ENCODE results near the gene ABCA9.
A peak's percentile ranks its signal among the peaks of the same experiment; 100 is the strongest.
"Not testable (repeated sequence)": the region's sequence is repeated elsewhere in the genome, so short reads cannot be mapped to it uniquely, and the experiment has no call there.

Gene ABCA9

DNA sequence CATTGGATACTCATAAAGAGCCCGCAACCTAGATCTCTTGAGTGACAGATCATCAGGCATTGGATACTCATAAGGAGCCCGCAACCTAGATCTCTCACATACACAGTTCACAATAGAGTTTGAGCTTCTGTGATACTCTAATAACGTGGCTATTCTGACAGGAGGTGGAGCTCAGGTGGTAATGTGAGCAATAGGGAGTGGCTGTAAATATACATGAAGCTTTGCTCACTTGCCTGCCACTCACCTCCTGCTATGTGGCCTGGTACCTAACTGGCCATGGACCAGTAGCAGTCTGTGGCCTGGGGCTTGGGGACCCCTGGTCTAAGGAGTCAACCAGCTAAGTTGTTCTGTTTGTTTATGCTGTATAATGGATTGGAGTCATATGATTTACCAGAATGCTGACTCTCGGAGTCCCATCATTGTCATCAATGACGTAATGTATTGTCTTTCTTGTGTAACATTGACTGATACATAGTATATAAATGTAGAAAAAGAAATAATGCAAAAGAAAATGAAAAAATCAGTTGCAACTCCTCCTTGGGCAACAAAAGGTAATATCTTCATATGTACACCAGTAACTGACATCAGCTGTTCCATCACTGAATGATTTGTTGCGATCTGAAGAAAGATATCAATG is 17.5 kb downstream of the ABCA9 start:
- no peak for DNase-seq (ENCODE audit: low spot score)

DNA sequence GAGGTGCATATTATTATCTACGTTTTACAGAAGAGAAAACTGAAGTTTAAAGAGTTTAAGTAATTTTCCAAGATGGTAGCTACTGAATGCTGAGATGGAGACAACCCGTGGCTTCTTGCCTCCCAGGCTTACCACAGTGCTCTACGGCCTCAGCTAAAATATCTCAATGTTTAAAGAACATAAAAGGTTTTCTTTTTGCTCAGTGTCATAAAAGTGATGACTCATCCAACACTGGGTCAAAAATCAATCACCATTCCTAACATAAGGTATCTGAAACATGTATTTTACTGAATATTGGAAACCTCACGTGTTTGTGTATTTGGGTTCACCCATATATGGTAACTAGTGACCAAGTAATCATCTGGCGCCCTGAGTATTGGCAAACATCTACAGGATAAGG is 18.4 kb downstream of the ABCA9 start:
- DNase-seq (ENCODE audit: low spot score) = peak; percentile 16

DNA sequence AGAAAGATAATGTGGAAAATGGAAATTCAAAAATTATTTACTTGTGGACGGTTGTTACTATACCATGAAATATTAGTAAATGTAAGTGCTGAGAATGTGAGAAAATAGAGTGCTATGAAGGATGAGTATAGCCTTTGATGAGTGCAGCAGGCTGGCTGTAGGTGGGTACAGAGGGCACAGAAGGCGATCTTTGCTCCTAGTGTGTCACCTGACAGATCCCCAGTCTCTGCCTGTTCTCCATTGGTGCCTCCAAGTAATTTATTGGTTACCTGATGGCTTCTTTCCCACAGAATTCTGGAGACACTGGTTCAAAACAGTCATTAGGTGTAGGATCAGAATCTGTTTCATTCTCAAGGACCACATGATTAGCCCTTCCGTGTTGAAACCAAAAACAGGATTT is 28.9 kb downstream of the ABCA9 start:
- no peak for DNase-seq (ENCODE audit: low spot score)

DNA sequence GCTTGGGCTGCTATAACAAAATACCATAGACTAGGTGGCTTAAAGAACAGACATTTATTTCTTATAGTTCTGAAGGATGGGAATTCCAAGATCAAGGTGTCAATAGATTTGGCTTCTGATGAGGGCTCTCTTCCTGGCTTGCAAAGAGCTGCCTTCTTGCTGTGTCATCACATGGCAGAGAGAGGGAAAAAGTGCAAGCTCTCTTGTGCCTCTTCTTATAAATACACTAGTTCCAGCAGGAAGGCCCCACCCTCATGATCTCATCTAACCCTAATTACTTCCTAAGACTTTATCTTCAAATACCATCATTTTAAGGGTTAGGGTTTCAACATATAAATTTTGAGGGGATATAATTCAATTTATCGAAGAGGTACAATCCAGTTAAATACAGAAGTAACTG is 30.6 kb downstream of the ABCA9 start:
- no peak for DNase-seq (ENCODE audit: low spot score)

DNA sequence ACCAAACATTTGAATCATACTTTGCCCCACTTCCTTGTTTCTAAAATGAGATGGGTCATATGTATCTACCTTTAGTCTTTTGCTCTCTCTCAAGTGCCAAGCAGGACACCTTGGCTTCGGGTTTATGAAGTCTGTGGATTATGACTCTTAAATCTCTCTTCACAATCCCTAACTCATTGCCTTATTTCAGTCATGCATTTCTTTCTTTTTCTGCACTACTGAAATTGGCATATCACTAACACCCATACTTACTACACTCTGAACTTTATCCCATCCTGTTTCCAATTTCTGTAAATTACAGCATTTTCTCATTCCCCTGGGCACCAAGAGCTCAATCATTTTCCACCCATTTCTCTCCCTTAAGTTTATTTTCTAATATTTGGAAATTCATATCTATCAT is 42.0 kb downstream of the ABCA9 start:
- no peak for DNase-seq (ENCODE audit: low spot score)

DNA sequence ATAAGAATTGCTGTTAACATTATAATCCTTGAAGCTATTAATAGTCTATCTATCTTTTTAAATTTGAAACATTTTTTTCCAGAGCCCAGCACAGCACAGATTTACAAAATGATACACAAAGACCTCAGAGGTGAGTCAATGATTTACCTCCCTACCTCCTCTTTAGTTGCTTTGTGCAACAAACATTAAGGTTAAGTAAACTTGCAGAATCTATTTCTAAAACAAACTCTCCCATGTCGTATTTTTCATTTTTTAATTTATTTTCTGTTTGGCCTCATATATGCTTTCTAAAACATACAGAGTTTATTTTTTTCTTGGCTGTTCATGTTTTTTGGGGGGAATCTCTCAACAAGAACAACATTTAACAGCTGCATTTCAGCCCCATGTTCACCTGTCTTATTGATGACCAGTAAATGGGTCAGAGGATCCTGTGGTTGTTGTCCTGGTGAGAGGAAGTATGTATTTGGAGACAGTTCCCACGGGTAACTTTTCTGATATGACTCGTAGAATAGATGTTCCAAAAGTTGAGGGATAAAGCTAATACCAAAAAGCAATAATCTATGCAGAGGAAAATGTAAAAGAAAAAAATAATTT is 42.6 kb downstream of the ABCA9 start:
- no peak for DNase-seq (ENCODE audit: low spot score)

DNA sequence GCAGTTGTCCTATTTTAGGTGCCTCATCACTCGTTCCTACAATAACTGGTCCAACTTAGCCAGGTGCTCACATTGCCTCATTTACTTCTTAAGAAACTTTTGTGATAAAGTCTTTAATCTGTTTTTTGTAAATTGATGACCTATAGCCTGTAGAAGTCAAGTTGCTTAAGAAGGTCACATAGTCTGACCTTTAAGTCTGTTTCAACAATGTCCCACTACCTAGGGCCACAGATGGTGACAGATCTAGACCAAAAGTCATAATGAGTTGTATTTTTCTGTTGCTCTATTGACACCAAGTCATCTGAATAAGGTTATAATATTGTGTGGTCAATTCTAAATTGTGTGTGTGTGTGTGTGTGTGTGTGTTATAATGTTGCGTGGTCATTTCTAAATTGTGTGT is 45.1 kb downstream of the ABCA9 start:
- DNase-seq (ENCODE audit: low spot score) = no peak

DNA sequence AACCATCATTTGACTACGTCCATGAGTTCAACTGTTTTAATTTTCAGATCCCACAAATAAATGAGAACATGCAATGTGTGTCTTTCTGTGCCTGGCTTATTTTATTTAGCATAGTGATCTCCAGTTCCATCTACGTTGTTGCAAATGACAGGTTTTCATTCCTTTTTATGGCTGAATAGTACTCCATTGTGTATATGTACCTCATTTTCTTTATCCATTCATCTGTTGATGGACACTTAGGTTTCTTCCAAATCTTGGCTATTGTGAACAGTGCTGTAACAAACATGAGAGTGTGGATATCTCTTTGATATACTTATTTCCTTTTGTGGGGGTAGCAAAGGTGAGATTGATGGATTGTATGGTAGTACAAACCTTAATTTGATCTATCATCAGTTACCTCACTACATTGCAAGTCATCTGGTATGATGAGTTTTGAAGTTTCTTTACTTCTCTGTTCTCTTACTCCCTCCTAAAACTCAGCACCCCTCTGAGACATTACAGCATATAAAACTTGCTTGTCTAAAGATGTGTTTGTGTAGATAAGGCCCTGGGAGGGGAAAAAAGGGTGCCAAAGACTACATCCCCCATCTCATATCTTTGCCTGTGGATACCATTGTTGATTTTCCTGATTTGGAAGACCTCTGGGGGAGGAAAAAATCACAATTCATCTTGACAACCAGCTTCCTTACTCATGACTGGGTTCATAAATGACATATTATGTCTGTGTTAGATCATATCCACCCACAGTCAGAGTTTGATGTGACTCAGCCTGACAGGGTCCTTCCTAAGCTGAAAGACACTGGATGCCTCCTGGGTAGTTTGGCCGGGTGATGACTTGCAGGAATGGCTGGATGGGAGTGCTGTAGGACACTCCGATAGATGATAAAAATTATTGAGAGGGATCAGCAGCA is 47.6 kb downstream of the ABCA9 start:
- DNase-seq (ENCODE audit: low spot score) = no peak

DNA sequence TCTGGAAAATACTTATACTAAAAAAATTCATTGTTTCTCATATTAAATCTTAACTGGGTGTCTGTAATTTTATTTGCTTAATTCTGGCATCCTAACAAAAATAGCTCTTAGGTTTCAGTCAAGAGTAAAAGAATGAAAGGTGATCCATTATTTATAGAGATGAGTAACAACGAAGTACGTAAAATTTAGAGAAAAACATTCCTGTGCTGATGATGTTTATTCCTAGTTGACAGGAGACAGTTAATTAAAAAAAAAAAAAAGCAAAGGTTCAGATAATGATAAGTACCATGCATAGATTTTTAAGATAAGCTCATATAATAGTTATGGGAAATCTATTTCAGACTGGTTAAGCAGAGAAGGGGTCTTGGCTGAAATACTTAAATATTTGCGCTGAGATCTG is 50.8 kb downstream of the ABCA9 start:
- DNase-seq (ENCODE audit: low spot score) = no peak

DNA sequence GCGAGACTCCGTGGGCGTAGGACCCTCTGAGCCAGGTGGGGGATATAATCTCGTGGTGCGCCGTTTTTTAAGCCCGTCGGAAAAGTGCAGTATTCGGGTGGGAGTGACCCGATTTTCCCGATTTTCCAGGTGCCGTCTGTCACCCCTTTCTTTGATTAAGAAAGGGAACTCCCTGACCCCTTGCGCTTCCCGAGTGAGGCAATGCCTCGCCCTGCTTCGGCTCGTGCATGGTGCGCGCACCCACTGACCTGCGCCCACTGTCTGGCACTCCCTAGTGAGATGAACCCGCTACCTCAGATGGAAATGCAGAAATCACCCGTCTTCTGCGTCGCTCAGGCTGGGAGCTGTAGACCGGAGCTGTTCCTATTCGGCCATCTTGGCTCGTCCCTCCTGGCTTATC is 56.0 kb downstream of the ABCA9 start:
- DNase-seq (ENCODE audit: low spot score) = not testable (repeated sequence)

DNA sequence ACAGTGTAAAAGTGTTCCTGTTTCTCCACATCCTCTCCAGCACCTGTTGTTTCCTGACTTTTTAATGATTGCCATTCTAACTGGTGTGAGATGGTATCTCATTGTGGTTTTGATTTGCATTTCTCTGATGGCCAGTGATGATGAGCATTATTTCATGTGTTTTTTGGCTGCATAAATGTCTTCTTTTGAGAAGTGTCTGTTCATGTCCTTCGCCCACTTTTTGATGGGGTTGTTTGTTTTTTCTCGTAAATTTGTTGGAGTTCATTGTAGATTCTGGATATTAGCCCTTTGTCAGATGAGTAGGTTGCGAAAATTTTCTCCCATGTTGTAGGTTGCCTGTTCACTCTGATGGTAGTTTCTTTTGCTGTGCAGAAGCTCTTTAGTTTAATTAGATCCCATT is 61.0 kb downstream of the ABCA9 start:
- DNase-seq (ENCODE audit: low spot score) = not testable (repeated sequence)

DNA sequence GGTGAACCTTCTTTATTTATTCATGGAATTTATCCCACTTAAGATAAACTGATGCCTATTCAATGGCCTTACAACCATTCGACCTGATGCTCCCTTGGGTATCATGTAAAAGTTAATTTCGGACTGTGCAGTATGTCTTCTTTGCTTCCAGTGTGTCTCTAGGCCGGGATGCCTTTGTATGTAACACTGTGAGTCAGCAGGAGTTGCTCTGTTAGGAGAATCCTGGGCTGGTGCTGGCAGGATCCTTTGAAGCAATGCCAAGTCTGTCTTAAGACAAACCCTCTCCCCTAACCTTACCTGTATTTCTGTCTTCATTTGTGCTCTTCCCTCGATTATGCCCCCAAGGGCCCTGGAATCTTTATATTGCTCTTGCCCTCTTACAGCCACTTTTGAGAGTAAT is 67.6 kb downstream of the ABCA9 start:
- no peak for DNase-seq (ENCODE audit: low spot score)

DNA sequence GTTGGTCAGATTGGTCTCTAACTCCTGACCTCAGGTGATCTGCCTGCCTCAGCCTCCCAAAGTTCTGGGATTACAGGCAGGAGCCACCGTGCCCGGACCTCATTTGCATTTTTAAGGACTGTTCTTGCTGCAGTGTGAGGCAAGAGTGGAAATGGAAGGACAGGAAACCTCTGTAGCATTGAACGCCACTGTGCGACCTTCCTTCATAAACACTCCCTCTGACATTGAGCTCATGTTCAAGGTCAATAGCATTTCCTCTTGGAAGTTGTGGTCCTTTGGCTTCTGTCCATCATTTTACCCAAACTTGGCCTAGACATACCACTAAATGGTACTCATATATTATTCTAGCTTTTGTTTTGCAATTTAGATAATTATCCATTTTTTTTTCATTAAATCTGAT is 72.8 kb downstream of the ABCA9 start:
- no peak for DNase-seq (ENCODE audit: low spot score)

DNA sequence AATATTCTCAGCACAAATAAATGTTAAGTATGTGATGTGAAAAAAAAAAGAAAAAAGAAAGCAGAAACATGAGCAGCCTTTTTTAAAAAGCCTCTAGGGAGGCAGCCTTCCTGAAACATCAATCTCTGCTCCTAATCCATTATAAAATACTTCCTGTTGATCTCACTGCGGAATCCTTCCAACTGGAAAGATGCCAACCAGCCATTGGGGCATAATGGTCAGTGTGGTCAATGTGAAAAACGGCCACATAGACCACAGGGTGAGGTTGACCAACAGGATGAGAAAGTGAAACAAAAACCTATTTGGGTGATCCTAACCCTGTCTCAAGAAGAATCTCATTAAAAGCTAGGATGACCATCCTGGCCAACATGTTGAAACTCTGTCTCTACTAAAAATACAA is 79.4 kb downstream of the ABCA9 start:
- peak; percentile 27 for DNase-seq (ENCODE audit: low spot score)

DNA sequence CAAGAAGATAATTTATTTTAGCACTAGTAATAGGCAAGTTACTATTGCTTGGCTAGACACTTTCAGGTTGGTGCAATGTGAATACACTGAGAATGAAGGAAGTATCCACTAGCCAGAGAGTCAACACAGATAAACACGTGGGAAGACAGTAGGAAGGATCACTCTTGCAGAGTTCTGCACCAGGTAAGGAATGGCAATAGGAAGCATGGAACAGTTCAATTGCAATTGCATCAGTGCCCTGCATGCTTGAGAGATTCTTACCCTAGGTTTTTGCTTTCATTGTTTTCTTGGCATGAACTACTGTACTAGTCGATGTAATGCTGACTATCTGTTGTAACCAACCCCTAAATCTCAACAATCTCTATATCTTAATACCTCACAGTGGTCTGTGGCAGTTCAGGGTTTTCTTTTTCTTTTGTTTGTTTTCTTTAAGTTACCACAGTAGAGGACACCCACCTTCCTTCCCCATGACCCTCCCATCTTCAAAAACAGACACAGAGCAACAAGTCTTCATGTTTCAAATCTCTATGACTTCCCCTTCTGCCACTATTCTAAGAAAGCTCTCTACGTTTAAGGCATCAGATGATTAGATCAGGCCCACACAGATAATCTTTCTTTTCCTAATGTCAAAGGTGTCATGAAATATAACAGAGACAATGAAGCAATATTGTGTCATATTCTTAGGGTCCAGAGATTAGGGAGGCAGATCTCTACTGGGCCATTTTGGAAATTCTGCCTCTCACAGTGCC is 87.5 kb downstream of the ABCA9 start:
- no peak for DNase-seq (ENCODE audit: low spot score)

DNA sequence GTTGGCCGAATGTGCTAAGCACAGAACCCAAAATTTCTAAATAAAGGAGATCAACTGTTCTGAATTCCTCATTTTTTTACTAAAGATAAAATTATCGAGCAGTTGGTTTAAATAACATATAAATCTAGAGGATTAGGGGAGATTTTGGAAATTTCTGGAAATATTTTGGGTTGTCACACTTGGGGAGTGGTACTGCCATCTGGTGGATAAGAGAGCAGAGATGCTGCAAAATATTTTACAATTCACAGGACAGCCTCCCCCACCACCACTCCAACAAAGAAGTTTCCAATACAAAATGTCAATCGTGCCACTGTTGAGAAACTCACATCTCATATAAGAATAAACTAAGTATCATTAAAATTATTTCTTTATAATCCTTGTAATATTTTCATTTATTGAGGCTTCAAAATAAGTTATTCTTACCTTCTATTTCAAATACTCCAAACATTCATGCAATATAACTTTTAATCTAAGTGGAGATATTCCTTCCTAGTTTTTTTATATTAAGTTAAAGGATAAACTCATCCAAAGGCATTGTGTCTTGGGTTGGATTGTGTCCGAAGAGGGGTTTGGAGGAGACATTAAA is 88.5 kb downstream of the ABCA9 start:
- DNase-seq (ENCODE audit: low spot score) = no peak

DNA sequence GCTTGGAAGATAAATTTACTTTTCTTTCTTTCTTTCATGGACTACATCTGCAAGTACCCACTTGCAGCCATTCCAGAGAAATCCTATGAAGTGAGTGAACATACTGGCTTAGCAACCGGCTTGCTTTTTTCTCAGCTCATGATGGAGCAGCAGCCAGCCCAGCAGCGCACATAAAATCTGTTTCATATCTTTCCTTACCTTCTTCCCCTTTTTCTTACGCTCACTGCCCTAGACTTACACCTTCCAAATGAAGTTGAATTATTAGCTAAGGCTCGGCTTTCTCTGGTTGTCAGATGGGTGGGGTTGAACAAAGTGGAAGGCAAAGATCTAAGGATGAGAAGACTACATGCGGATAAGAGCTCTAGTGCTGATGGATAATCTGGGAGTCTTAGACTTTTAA is 91.6 kb downstream of the ABCA9 start:
- no peak for DNase-seq (ENCODE audit: low spot score)

DNA sequence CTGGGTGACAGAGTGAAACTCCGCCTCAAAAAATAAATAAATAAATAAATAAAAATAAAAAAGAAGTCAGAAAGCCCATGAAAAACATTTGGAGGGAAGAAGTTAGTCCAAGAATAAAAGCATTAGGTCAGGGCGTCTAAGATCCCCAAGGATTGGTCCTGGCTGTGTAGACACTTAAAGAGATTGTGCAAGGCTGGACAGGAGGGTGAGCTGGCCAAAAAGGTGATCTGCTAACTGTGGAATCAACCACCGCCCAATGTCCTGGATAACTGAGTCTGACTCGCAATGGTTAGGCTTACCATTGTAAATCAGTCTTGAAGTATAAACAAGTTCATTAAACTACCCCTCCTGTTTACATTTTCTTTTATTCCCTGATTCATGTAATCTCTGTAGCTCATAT is 96.8 kb downstream of the ABCA9 start:
- DNase-seq (ENCODE audit: low spot score) = no peak

DNA sequence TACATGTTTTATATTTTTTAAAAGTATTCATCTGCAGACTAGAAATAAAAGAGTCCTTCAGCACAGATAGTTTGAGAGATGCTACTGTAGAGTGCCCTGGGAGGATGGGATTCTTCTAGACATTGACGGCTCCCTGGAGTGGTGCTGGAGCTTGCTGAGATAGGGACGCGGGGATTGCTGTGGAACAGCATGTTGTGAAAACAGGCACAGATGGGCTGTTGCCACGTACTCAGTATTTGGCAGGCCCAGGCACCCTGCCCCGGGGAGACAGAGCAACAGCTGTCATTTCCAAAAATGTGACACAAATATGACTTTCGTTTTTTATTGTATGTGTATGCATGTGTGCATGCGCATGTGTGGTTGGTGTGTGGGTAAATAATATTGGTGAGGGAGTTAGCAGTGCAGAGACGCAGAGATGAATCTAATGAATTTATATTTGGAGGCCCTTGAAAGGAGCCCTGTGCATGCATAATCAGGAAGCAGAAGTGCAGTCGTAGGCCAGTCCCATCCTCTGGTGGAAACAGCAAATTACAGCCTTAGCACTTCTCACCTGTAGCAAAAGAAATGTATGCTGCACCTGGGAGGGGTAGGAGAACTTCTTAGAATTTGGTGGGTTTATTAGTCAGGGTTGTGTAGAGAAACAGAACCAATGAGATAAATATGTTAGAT is 99.4 kb downstream of the ABCA9 start:
- DNase-seq (ENCODE audit: low spot score) = no peak

DNA sequence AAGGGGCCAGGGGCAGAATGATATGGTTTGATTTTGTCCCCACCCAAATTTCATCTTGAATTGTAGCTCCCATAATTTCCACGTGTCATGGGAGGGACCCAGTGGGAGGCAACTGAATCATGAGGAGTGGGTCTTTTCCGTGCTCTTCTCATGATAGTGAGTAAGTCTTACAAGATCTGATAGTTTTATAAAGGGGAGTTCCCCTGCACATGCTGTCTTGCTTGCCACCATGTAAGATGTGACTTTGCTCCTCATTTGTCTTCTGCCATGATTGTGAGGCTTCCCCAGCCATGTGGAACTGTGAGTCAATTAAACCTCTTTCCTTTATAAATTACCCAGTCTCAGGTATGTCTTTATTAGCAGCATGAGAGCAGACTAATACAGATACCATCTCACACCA is 101.6 kb downstream of the ABCA9 start:
- DNase-seq (ENCODE audit: low spot score) = not testable (repeated sequence)

DNA sequence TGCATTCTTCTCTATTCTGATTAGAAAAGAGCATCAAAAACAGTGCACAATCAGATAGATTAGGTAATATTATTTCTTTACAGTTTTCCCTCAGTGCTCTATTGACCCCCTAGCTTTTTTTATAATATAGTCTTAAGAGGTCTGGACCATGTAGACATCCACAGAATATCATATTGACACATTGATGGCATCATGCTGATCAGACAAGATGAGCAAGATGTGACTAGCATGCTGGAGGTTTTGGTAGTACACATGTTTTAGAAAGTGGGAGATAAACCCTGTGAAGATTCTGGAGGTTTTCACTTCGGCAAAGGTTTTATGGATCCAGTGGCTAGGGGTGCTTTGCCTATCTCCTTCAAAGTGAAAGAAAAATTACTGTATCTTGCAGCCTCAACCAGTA is 102.8 kb downstream of the ABCA9 start:
- DNase-seq (ENCODE audit: low spot score) = no peak

All from LoVo (cell line).